ENCODE measurements around the gene PCDHA13. TPM values are rescaled to one million over a fixed set of nuclear protein-coding genes. Genes with fewer than 3 reads are reported as not detected.

The PCDHA13 gene
- total RNA-seq, 1 experiment from 2014 or later = not detected

GRCh38 chr5:140926443-140927227 is 44.7 kb downstream of the PCDHA13 start:
- H3K36me3 ChIP-seq = no peaks in the 10 kb centered on the region
- peaks cover 2% of the 10 kb centered on the region for H3K9me3 ChIP-seq
- peak overlapping the region; percentile 36 for H3K4me3 ChIP-seq
- peak; percentile 81 for DNase-seq
- H3K27me3 ChIP-seq = peaks cover 39% of the 10 kb centered on the region

GRCh38 chr5:140927228-140927573 is 45.3 kb downstream of the PCDHA13 start:
- Histone ChIP-seq H3K36me3 (no peaks in the 10 kb centered on the region), H3K4me3 (peak overlapping the region; percentile 36), H3K9me3 (peaks cover 2% of the 10 kb centered on the region), H3K27me3 (peaks cover 40% of the 10 kb centered on the region)
- no peak for DNase-seq

Other genes with a start within 250 kb of the PCDHA13 start
- gene CD14, start 248.9 kb upstream of the PCDHA13 start, total RNA-seq (2014; rRNA removed; shearing (Covaris generic); ENCODE audit: low replicate concordance) = 0.49 and 2.6 TPM in 2 replicates
- 5.5 and 10.7 TPM in 2 replicates for gene TMCO6, start 242.7 kb upstream of the PCDHA13 start, total RNA-seq (2014; rRNA removed; shearing (Covaris generic); ENCODE audit: low replicate concordance)
- gene NDUFA2, start 234.5 kb upstream of the PCDHA13 start, total RNA-seq (2014; rRNA removed; shearing (Covaris generic); ENCODE audit: low replicate concordance) = 86.0 and 94.5 TPM in 2 replicates
- gene IK, start 234.3 kb upstream of the PCDHA13 start, total RNA-seq (2014; rRNA removed; shearing (Covaris generic); ENCODE audit: low replicate concordance) = 53.6 and 96.7 TPM in 2 replicates
- 28.8 and 38.9 TPM in 2 replicates for gene WDR55, start 217.2 kb upstream of the PCDHA13 start, total RNA-seq (2014; rRNA removed; shearing (Covaris generic); ENCODE audit: low replicate concordance)
- gene DND1, start 208.5 kb upstream of the PCDHA13 start, total RNA-seq (2014; rRNA removed; shearing (Covaris generic); ENCODE audit: low replicate concordance) = 0.94 TPM in 1 of 2 replicates, not detected in the other
- gene HARS1, start 190.8 kb upstream of the PCDHA13 start, total RNA-seq (2014; rRNA removed; shearing (Covaris generic); ENCODE audit: low replicate concordance) = 96.9 and 116 TPM in 2 replicates
- gene HARS2, start 190.7 kb upstream of the PCDHA13 start, total RNA-seq (2014; rRNA removed; shearing (Covaris generic); ENCODE audit: low replicate concordance) = 41.8 and 50.1 TPM in 2 replicates
- gene ZMAT2, start 181.7 kb upstream of the PCDHA13 start, total RNA-seq (2014; rRNA removed; shearing (Covaris generic); ENCODE audit: low replicate concordance) = 72.7 and 90.9 TPM in 2 replicates
- gene PCDHA1, start 96.0 kb upstream of the PCDHA13 start, total RNA-seq (2014; rRNA removed; shearing (Covaris generic); ENCODE audit: low replicate concordance) = 0.10 TPM in 1 of 2 replicates, not detected in the other
- gene PCDHA2, start 87.3 kb upstream of the PCDHA13 start, total RNA-seq (2014; rRNA removed; shearing (Covaris generic); ENCODE audit: low replicate concordance) = 0.44 TPM in 1 of 2 replicates, not detected in the other
- gene PCDHA3, start 81.1 kb upstream of the PCDHA13 start, total RNA-seq (2014; rRNA removed; shearing (Covaris generic); ENCODE audit: low replicate concordance) = not detected in 2 replicates
- gene PCDHA4, start 75.1 kb upstream of the PCDHA13 start, total RNA-seq (2014; rRNA removed; shearing (Covaris generic); ENCODE audit: low replicate concordance) = not detected in 2 replicates
- gene PCDHA5, start 60.5 kb upstream of the PCDHA13 start, total RNA-seq (2014; rRNA removed; shearing (Covaris generic); ENCODE audit: low replicate concordance) = not detected in 2 replicates
- gene PCDHA6, start 54.2 kb upstream of the PCDHA13 start, total RNA-seq (2014; rRNA removed; shearing (Covaris generic); ENCODE audit: low replicate concordance) = 0.86 TPM in 1 of 2 replicates, not detected in the other
- 0.10 TPM in 1 of 2 replicates, not detected in the other for gene PCDHA7, start 47.9 kb upstream of the PCDHA13 start, total RNA-seq (2014; rRNA removed; shearing (Covaris generic); ENCODE audit: low replicate concordance)
- gene PCDHA8, start 40.9 kb upstream of the PCDHA13 start, total RNA-seq (2014; rRNA removed; shearing (Covaris generic); ENCODE audit: low replicate concordance) = not detected in 2 replicates
- not detected in 2 replicates for gene PCDHA9, start 33.7 kb upstream of the PCDHA13 start, total RNA-seq (2014; rRNA removed; shearing (Covaris generic); ENCODE audit: low replicate concordance)
- gene PCDHA10, start 26.2 kb upstream of the PCDHA13 start, total RNA-seq (2014; rRNA removed; shearing (Covaris generic); ENCODE audit: low replicate concordance) = not detected in 2 replicates
- gene PCDHA11, start 13.2 kb upstream of the PCDHA13 start, total RNA-seq (2014; rRNA removed; shearing (Covaris generic); ENCODE audit: low replicate concordance) = not detected in 2 replicates
- not detected in 2 replicates for gene PCDHA12, start 6.8 kb upstream of the PCDHA13 start, total RNA-seq (2014; rRNA removed; shearing (Covaris generic); ENCODE audit: low replicate concordance)
- not detected in 2 replicates for gene PCDHAC1, start 44.2 kb downstream of the PCDHA13 start, total RNA-seq (2014; rRNA removed; shearing (Covaris generic); ENCODE audit: low replicate concordance)
- 0.07 TPM in 1 of 2 replicates, not detected in the other for gene PCDHAC2, start 84.4 kb downstream of the PCDHA13 start, total RNA-seq (2014; rRNA removed; shearing (Covaris generic); ENCODE audit: low replicate concordance)
- not detected in 2 replicates for gene PCDHB1, start 169.2 kb downstream of the PCDHA13 start, total RNA-seq (2014; rRNA removed; shearing (Covaris generic); ENCODE audit: low replicate concordance)
- 6.0 and 7.0 TPM in 2 replicates for gene PCDHB2, start 212.5 kb downstream of the PCDHA13 start, total RNA-seq (2014; rRNA removed; shearing (Covaris generic); ENCODE audit: low replicate concordance)
- not detected in 2 replicates for gene PCDHB3, start 218.3 kb downstream of the PCDHA13 start, total RNA-seq (2014; rRNA removed; shearing (Covaris generic); ENCODE audit: low replicate concordance)
- gene PCDHB4, start 239.7 kb downstream of the PCDHA13 start, total RNA-seq (2014; rRNA removed; shearing (Covaris generic); ENCODE audit: low replicate concordance) = not detected in 2 replicates

Data from MG63 (cell line).